LNCAP (cell line): Measurements from ENCODE around the gene SIRT2.

Experiments used
- TF ChIP-seq, protein P1 (sequence below): fragments of 450-650 bp; IDR thresholded peaks from 2 replicates; pipeline ENCODE4 v1.5.1; 2017; ENCODE audit warnings: mild to moderate bottlenecking

SIRT2 gene

GRCh38 chr19:38849147-38849859 is 50.1 kb downstream of the SIRT2 start:
- TF ChIP-seq, protein P1, sequence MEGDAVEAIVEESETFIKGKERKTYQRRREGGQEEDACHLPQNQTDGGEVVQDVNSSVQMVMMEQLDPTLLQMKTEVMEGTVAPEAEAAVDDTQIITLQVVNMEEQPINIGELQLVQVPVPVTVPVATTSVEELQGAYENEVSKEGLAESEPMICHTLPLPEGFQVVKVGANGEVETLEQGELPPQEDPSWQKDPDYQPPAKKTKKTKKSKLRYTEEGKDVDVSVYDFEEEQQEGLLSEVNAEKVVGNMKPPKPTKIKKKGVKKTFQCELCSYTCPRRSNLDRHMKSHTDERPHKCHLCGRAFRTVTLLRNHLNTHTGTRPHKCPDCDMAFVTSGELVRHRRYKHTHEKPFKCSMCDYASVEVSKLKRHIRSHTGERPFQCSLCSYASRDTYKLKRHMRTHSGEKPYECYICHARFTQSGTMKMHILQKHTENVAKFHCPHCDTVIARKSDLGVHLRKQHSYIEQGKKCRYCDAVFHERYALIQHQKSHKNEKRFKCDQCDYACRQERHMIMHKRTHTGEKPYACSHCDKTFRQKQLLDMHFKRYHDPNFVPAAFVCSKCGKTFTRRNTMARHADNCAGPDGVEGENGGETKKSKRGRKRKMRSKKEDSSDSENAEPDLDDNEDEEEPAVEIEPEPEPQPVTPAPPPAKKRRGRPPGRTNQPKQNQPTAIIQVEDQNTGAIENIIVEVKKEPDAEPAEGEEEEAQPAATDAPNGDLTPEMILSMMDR, result no peak

- TF ChIP-seq, protein P1, result no peak
Observed at GRCh38 chr19:38848299-38849146, 50.9 kb downstream of the SIRT2 start.

DNA sequence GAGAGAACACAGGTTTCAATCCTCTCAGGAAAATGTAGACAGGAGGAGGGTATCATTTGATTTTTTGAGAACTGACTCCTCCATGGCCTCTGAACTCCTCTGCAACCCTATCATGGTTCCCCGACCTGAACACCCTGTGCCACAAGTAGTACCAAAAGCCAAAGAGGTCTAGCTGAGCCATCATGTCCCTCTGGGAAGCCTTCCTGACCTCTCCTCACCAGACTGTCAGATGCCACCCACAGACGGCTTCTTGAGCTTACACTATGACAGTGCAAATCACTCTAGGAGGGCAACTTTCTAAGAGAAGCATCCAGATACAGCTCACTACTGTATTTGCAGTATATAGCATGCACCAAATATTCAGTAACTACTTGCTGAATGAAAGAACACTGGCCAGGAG is 53.3 kb downstream of the SIRT2 start:
- TF ChIP-seq, protein P1, result no peak

DNA sequence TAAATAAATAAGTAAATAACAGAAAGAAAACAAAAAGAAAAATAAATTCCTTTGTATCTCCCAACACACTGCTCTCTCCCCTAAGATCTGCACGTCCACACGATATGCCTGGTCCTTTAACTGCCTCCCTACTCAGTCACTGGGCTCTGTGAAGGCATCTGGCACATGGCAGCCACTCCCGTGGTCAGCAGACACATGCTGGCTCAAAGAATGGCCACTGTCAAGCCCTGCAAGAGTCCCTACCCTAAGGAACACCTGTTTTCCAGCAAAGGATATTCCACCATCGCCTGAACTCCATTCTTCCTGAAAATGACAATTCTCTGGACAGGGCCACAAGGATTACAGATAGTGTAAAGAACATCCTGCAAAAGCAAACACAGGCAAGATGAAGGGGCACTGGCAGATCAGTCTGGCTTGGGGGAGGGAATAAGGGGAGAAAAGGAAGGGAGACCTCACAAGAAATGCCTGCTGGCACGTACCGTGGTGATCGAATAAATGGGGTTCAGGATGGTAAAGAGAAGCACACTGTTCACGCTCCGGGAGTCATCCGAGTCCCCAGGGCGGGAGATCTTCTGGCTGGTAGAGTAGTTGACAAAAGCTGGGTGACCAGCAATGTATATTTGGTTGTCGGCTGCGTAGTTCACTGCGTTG is 53.9 kb downstream of the SIRT2 start:
- TF ChIP-seq, protein P1, result no peak

- TF ChIP-seq, protein P1, result no peak
Observed at GRCh38 chr19:38844093-38844686, 55.2 kb downstream of the SIRT2 start.

- TF ChIP-seq, protein P1, result no peak
Observed at GRCh38 chr19:38843175-38843758, 56.2 kb downstream of the SIRT2 start.
